ENCODE data around the gene C2CD2.

- TF ChIP-seq MAX (IDR thresholded peaks at IDR 0.05; ENCODE audit: insufficient read depth, insufficient read length) = no peak
- TF ChIP-seq, protein P1, sequence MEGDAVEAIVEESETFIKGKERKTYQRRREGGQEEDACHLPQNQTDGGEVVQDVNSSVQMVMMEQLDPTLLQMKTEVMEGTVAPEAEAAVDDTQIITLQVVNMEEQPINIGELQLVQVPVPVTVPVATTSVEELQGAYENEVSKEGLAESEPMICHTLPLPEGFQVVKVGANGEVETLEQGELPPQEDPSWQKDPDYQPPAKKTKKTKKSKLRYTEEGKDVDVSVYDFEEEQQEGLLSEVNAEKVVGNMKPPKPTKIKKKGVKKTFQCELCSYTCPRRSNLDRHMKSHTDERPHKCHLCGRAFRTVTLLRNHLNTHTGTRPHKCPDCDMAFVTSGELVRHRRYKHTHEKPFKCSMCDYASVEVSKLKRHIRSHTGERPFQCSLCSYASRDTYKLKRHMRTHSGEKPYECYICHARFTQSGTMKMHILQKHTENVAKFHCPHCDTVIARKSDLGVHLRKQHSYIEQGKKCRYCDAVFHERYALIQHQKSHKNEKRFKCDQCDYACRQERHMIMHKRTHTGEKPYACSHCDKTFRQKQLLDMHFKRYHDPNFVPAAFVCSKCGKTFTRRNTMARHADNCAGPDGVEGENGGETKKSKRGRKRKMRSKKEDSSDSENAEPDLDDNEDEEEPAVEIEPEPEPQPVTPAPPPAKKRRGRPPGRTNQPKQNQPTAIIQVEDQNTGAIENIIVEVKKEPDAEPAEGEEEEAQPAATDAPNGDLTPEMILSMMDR (IDR thresholded peaks at IDR 0.05; ENCODE audit: extremely low read depth in 1 of 2, insufficient read depth in 1 of 2, low read depth in 1 of 2, low read length in 2 of 2) = no peak
- TF ChIP-seq POLR2A (IDR thresholded peaks at IDR 0.05; ENCODE audit: low read depth, low read length) = no peak
- no peak for TF ChIP-seq POLR2AphosphoS5 (IDR thresholded peaks at IDR 0.05; ENCODE audit: insufficient read depth, low read depth, low read length)
Measured at GRCh38 chr21:41866274-41866809, 87.5 kb downstream of the C2CD2 start.

All from endothelial cell of umbilical vein (primary cell).